ENCODE measurements around the gene RNU6-9.
"Not testable (repeated sequence)": the region's sequence is repeated elsewhere in the genome, so short reads cannot be mapped to it uniquely, and the experiment has no call there.

Gene RNU6-9

GRCh38 chr19:878751-879561 lies 14.3 kb upstream of the RNU6-9 start:
- not testable (repeated sequence) for DNase-seq

GRCh38 chr19:879711-880438 lies 13.4 kb upstream of the RNU6-9 start:
- DNase-seq: no peak

- DNase-seq: no peak
Observed at GRCh38 chr19:881385-882071, 11.8 kb upstream of the RNU6-9 start.

GRCh38 chr19:882871-883497 lies 10.3 kb upstream of the RNU6-9 start:
- no peak for DNase-seq

GRCh38 chr19:883661-884211 lies 9.5 kb upstream of the RNU6-9 start:
- no peak for DNase-seq

- DNase-seq: no peak
Observed at GRCh38 chr19:884420-885211, 8.7 kb upstream of the RNU6-9 start.

GRCh38 chr19:885536-886224 lies 7.6 kb upstream of the RNU6-9 start:
- no peak for DNase-seq

- no peak for DNase-seq
Observed at GRCh38 chr19:887072-887471, 6.2 kb upstream of the RNU6-9 start.

GRCh38 chr19:887599-887998 lies 5.7 kb upstream of the RNU6-9 start:
- no peak for DNase-seq

GRCh38 chr19:888581-889385 lies 4.5 kb upstream of the RNU6-9 start:
- peak; percentile 30 for DNase-seq

- no peak for DNase-seq
Observed at GRCh38 chr19:889662-890295, 3.5 kb upstream of the RNU6-9 start.

GRCh38 chr19:890831-891230 lies 2.5 kb upstream of the RNU6-9 start:
- no peak for DNase-seq

- not testable (repeated sequence) for DNase-seq
Observed at GRCh38 chr19:891421-892200, 1.7 kb upstream of the RNU6-9 start.

GRCh38 chr19:892243-892893 lies 916 bp upstream of the RNU6-9 start:
- DNase-seq: no peak

- DNase-seq: no peak
Observed at GRCh38 chr19:896434-896833, 3.1 kb downstream of the RNU6-9 start.

- no peak for DNase-seq
Observed at GRCh38 chr19:896999-897398, 3.7 kb downstream of the RNU6-9 start.

- DNase-seq: no peak
Observed at GRCh38 chr19:897442-898039, 4.3 kb downstream of the RNU6-9 start.

- DNase-seq: no peak
Observed at GRCh38 chr19:898663-899062, 5.4 kb downstream of the RNU6-9 start.
